Neural progenitor cell (in vitro differentiated cells): Measurements from ENCODE around the gene ZRANB3. TPM values are rescaled to one million over a fixed set of nuclear protein-coding genes. Genes with fewer than 3 reads are reported as not detected.
"Not testable (repeated sequence)": the region's sequence is repeated elsewhere in the genome, so short reads cannot be mapped to it uniquely, and the experiment has no call there.

ENCODE experiments used
- DNase-seq: peaks from one replicate; pipeline ENCODE4 v3.0.0-alpha.2; 2016; ENCODE audit warnings: low spot score
- H2AFZ ChIP-seq: fragments of 200-600 bp; sonication (generic); replicated peaks from 2 replicates; pipeline ENCODE4 v1.6.1; 2016; ENCODE audit warnings: antibody characterized with exemption
- H3F3A ChIP-seq: fragments of 200-600 bp; sonication (generic); 2 replicates; pipeline ENCODE4 v1.6.1; 2016; ENCODE audit warnings: antibody characterized with exemption, low read depth
- H3K27ac ChIP-seq: fragments of 200-600 bp; sonication (generic); 2 replicates; pipeline ENCODE4 v1.5.1; 2016; ENCODE audit warnings: mild to moderate bottlenecking
- H3K27me3 ChIP-seq: fragments of 200-600 bp; sonication (generic); 2 replicates; pipeline ENCODE4 v1.6.1; 2016; ENCODE audit warnings: mild to moderate bottlenecking, moderate library complexity
- H3K36me3 ChIP-seq: fragments of 200-600 bp; sonication (generic); 2 replicates; pipeline ENCODE4 v1.5.1; 2016
- H3K4me1 ChIP-seq: fragments of 200-600 bp; sonication (generic); 2 replicates; pipeline ENCODE4 v1.6.1; 2016; ENCODE audit warnings: mixed run types
- H3K4me2 ChIP-seq: fragments of 200-600 bp; sonication (generic); 2 replicates; pipeline ENCODE4 v1.6.1; 2016
- H3K4me3 ChIP-seq: fragments of 200-600 bp; sonication (generic); 2 replicates; pipeline ENCODE4 v1.5.1; 2016
- H3K79me2 ChIP-seq: fragments of 200-600 bp; sonication (generic); 2 replicates; pipeline ENCODE4 v1.6.1; 2016; ENCODE audit warnings: low read depth
- H3K9ac ChIP-seq: fragments of 200-600 bp; sonication (generic); 2 replicates; pipeline ENCODE4 v1.6.1; 2016
- H3K9me3 ChIP-seq: fragments of 200-600 bp; sonication (generic); 2 replicates; pipeline ENCODE4 v1.5.1; 2016; ENCODE audit warnings: low read depth
- H4K20me1 ChIP-seq: fragments of 200-600 bp; sonication (generic); 2 replicates; pipeline ENCODE4 v1.6.1; 2016; ENCODE audit warnings: low read depth
- H3K27ac Mint-ChIP-seq: 3 replicates; pipeline ENCODE4 v1.8.0; 2021; ENCODE audit warnings: mixed read lengths
- H3K27me3 Mint-ChIP-seq: 2 replicates; pipeline ENCODE4 v1.8.0; 2022; ENCODE audit warnings: low read depth, mild to moderate bottlenecking, inconsistent platforms, moderate library complexity, mixed read lengths; ENCODE audit not compliant: insufficient read depth
- H3K36me3 Mint-ChIP-seq: 3 replicates; pipeline ENCODE4 v1.8.0; 2021; ENCODE audit warnings: mixed read lengths
- H3K4me1 Mint-ChIP-seq: 3 replicates; pipeline ENCODE4 v1.8.0; 2021; ENCODE audit warnings: mixed read lengths
- H3K4me3 Mint-ChIP-seq: 3 replicates; pipeline ENCODE4 v1.8.0; 2021; ENCODE audit warnings: mild to moderate bottlenecking, moderate library complexity, mixed read lengths
- H3K9me3 Mint-ChIP-seq: 3 replicates; pipeline ENCODE4 v1.8.0; 2020; ENCODE audit warnings: mixed read lengths
- EZH2 ChIP-seq: fragments of 200-600 bp; sonication (generic); IDR thresholded peaks from 2 replicates; pipeline ENCODE4 v1.6.1; 2017; ENCODE audit warnings: antibody characterized with exemption, mild to moderate bottlenecking, moderate library complexity
- EZH2phosphoT487 ChIP-seq: fragments of 200-600 bp; sonication (generic); IDR thresholded peaks from 2 replicates; pipeline ENCODE4 v1.6.1; 2017; ENCODE audit warnings: antibody characterized with exemption
- small RNA-seq: library from RNA; depleted of rRNA; stranded (forward); fragments of <200 nt; gene quantifications from one replicate; pipeline ENCODE3, GENCODE V24; 2015
- total RNA-seq: library from RNA; depleted of rRNA; stranded (reverse); fragments of >200 nt; gene quantifications from 2 replicates; pipeline ENCODE4 v1.2.3, GENCODE V29; 2015; ENCODE audit warnings: low replicate concordance
- TF ChIP-seq, protein P1 (sequence below): fragments of 200-600 bp; sonication (generic); IDR thresholded peaks from 2 replicates; pipeline ENCODE4 v1.5.1; 2017; ENCODE audit warnings: antibody characterized with exemption, mild to moderate bottlenecking

The ZRANB3 gene
- total RNA-seq, 1 donor from 2014 or later: 35.9 TPM

DNA sequence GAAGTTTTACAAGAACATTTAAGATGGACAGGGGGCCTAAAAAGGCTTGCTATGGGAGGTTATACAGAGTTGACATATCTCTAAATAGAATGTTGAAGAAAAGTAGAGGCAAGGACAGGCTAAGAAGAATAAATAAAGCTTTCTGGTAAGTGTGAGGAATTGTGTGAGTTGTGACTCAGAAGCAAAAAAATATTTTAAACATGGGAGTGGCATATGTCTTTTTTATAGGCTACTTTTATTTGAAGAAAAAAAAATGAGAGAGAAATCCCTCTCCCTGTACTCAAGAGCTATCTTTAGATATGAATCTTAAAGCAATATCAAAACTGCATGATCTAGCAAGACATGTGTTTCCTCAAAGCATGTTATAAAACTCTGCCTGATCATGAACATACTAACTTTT lies 437.8 kb downstream of the ZRANB3 start:
- no peaks in the 10 kb centered on the region for H3K9me3 ChIP-seq
- H3K36me3 Mint-ChIP-seq: peaks cover 28% of the 10 kb centered on the region
- no peak for DNase-seq
- H3K27ac ChIP-seq: no peak overlapping the region
- H3K4me1 ChIP-seq: no peaks in the 10 kb centered on the region
- peaks cover 9% of the 10 kb centered on the region for H3K9me3 Mint-ChIP-seq
- no peaks in the 10 kb centered on the region for H3F3A ChIP-seq
- H3K4me2 ChIP-seq: no peak overlapping the region
- H3K4me3 ChIP-seq: no peak overlapping the region
- peaks cover 9% of the 10 kb centered on the region for H3K36me3 ChIP-seq
- H2AFZ ChIP-seq: no peak overlapping the region
- H4K20me1 ChIP-seq: no peaks in the 10 kb centered on the region
- H3K79me2 ChIP-seq: peaks cover 22% of the 10 kb centered on the region
- no peak overlapping the region for H3K27ac Mint-ChIP-seq
- H3K4me1 Mint-ChIP-seq: no peaks in the 10 kb centered on the region
- H3K4me3 Mint-ChIP-seq: no peak overlapping the region
- H3K27me3 Mint-ChIP-seq: peaks cover 2% of the 10 kb centered on the region
- H3K27me3 ChIP-seq: no peaks in the 10 kb centered on the region
- H3K9ac ChIP-seq: no peak overlapping the region
- TF ChIP-seq EZH2: no peak
- TF ChIP-seq, protein P1, sequence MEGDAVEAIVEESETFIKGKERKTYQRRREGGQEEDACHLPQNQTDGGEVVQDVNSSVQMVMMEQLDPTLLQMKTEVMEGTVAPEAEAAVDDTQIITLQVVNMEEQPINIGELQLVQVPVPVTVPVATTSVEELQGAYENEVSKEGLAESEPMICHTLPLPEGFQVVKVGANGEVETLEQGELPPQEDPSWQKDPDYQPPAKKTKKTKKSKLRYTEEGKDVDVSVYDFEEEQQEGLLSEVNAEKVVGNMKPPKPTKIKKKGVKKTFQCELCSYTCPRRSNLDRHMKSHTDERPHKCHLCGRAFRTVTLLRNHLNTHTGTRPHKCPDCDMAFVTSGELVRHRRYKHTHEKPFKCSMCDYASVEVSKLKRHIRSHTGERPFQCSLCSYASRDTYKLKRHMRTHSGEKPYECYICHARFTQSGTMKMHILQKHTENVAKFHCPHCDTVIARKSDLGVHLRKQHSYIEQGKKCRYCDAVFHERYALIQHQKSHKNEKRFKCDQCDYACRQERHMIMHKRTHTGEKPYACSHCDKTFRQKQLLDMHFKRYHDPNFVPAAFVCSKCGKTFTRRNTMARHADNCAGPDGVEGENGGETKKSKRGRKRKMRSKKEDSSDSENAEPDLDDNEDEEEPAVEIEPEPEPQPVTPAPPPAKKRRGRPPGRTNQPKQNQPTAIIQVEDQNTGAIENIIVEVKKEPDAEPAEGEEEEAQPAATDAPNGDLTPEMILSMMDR: no peak
- no peak for TF ChIP-seq EZH2phosphoT487

DNA sequence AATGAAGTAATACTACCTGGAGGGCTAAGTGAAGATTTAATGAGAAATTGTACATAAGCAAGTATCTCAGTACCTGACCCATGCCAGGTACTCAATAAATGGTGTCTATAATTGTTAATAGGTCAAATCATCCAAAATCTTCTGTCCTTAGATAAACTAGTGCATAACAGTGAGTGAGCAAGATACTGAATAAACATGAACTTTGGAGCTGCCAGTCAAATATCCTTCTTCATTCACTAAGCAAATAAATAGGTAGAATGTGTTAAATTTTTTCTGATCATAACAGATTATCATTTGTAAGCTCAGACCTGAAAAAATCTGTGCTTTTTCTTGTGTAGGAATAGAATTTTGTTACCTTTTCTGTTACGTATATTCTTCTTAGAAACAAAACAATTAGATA lies 439.3 kb downstream of the ZRANB3 start:
- H3K27ac Mint-ChIP-seq: no peak overlapping the region
- no peak overlapping the region for H3K4me3 ChIP-seq
- H3K79me2 ChIP-seq: peaks cover 38% of the 10 kb centered on the region
- H3K27me3 Mint-ChIP-seq: peaks cover 2% of the 10 kb centered on the region
- H3K9me3 Mint-ChIP-seq: peaks cover 11% of the 10 kb centered on the region
- H3K4me2 ChIP-seq: no peak overlapping the region
- no peak overlapping the region for H3K4me3 Mint-ChIP-seq
- H3K9me3 ChIP-seq: no peaks in the 10 kb centered on the region
- H3K9ac ChIP-seq: no peak overlapping the region
- H3K36me3 ChIP-seq: peaks cover 9% of the 10 kb centered on the region
- H3K36me3 Mint-ChIP-seq: peaks cover 31% of the 10 kb centered on the region
- H2AFZ ChIP-seq: no peak overlapping the region
- no peaks in the 10 kb centered on the region for H3K4me1 ChIP-seq
- H3K4me1 Mint-ChIP-seq: no peaks in the 10 kb centered on the region
- no peaks in the 10 kb centered on the region for H3K27me3 ChIP-seq
- TF ChIP-seq, protein P1: no peak
- H3K27ac ChIP-seq: no peak overlapping the region
- DNase-seq: no peak
- no peaks in the 10 kb centered on the region for H4K20me1 ChIP-seq
- H3F3A ChIP-seq: no peaks in the 10 kb centered on the region

DNA sequence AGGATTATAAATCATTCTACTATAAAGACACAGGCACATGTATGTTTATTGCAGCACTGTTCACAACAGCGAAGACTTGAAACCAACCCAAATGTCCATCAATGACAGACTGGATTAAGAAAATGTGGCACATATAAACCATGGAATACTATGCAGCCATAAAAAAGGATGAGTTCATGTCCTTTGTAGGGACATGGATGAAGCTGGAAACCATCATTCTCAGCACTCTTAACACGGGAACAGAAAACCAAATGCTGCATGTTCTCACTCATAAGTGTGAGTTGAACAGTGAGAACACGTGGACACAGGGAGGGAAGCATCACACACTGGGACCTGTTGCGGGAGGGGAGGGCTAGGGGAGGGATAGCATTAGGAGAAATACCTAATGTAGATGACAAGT lies 441.4 kb downstream of the ZRANB3 start:
- not testable (repeated sequence) for H3K36me3 ChIP-seq, DNase-seq, H2AFZ ChIP-seq, H4K20me1 ChIP-seq, H3K27me3 ChIP-seq, H3K9ac ChIP-seq, H3K27me3 Mint-ChIP-seq, H3K4me2 ChIP-seq, H3K9me3 ChIP-seq, H3K27ac ChIP-seq, H3F3A ChIP-seq, H3K4me3 Mint-ChIP-seq, H3K4me1 Mint-ChIP-seq, H3K4me1 ChIP-seq, H3K4me3 ChIP-seq, H3K27ac Mint-ChIP-seq
- peaks cover 26% of the 10 kb centered on the region for H3K36me3 Mint-ChIP-seq
- peaks cover 58% of the 10 kb centered on the region for H3K79me2 ChIP-seq
- peaks cover 11% of the 10 kb centered on the region for H3K9me3 Mint-ChIP-seq

Small RNAs within 50 kb of the gene (small RNA-seq; reads per million reads assigned to genes)
- 0.25 reads per million, percentile 14 among the genes with 10 or more reads in this experiment for gene SNORA40B

Other genes with a start within 250 kb of the ZRANB3 start
- gene R3HDM1, start 266 bp upstream of the ZRANB3 start, total RNA-seq: 35.3 and 49.4 TPM in 2 replicates
- 57.6 and 94.3 TPM in 2 replicates for gene UBXN4, start 210.6 kb upstream of the ZRANB3 start, total RNA-seq